Activated T-cell treated with anti-CD3 and anti-CD28 coated beads, Interleukin-2, amount 50 U/mL, for 24 hours (primary cell): ENCODE measurements around the gene TBC1D2B.
"Not testable (repeated sequence)": the region's sequence is repeated elsewhere in the genome, so short reads cannot be mapped to it uniquely, and the experiment has no call there.

Experiments
- DNase-seq: peaks from one replicate; pipeline ENCODE4 v3.0.0-alpha.2; 2020
- H3K27ac Mint-ChIP-seq: 2 replicates; pipeline ENCODE4 v1.8.0; 2020; ENCODE audit warnings: mild to moderate bottlenecking, mixed read lengths
- H3K27me3 Mint-ChIP-seq: 2 replicates; pipeline ENCODE4 v1.8.0; 2020; ENCODE audit warnings: mixed read lengths
- H3K36me3 Mint-ChIP-seq: 2 replicates; pipeline ENCODE4 v1.8.0; 2020; ENCODE audit warnings: low read depth, mixed read lengths
- H3K4me1 Mint-ChIP-seq: 2 replicates; pipeline ENCODE4 v1.8.0; 2020; ENCODE audit warnings: low read depth, mixed read lengths
- H3K4me3 Mint-ChIP-seq: 2 replicates; pipeline ENCODE4 v1.8.0; 2020; ENCODE audit warnings: mild to moderate bottlenecking, moderate library complexity, mixed read lengths
- H3K9me3 Mint-ChIP-seq: 2 replicates; pipeline ENCODE4 v1.8.0; 2020; ENCODE audit warnings: mixed read lengths

TBC1D2B gene

DNA sequence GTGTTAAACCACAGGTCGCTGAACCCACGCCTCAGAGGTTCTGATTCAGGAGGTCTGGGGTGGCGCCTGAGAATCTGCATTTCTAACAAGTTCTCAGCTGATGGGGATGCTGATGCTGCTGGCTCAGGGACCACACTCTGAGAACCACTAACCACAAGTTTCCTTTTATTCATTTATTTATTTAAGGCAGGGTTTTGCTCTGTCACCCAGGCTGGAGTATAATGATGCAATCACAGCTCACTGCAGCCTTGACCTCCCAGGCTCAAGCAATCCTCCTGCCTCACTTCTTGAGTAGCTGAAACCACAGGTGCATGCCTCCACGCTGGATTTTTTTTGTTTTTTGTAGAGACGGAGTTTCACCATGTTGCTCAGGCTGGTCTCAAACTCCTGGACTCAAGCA, 123.6 kb downstream of the TBC1D2B start:
- H3K36me3 Mint-ChIP-seq, H3K4me3 Mint-ChIP-seq, H3K9me3 Mint-ChIP-seq: not testable (repeated sequence)
- Mint-ChIP-seq H3K4me1 (peaks cover 12% of the 10 kb centered on the region), H3K27me3 (peaks cover 17% of the 10 kb centered on the region), H3K27ac (peak overlapping the region; percentile 79)
- DNase-seq: peak; percentile 51

DNA sequence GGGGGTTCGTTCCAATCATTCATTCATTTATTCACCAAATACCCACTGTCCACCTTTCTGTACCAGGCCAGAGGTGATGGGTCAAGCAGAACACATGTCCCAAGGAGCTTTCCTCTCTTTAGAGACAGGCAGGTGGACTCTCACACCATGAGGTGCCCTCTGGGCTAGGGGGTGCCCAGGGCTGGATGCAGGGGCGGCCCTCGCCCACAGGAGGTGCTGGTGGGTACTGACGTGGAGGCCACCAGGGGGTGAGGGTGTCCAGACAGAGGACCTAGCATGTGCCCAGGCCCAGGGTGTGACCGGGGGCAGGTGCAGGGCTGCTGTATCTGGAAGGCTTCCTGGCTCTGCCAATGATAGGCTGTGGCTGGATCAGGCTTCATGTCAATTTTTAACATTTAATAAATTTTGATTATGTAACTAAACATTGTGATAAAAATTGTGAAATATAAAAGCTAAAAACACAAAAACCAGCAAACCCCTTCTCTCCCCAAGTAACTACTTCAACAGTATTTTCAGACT, 124.5 kb downstream of the TBC1D2B start:
- not testable (repeated sequence) for H3K9me3 Mint-ChIP-seq, H3K27ac Mint-ChIP-seq, H3K36me3 Mint-ChIP-seq, DNase-seq, H3K4me3 Mint-ChIP-seq
- Mint-ChIP-seq H3K4me1 (peaks cover 12% of the 10 kb centered on the region), H3K27me3 (peaks cover 14% of the 10 kb centered on the region)

DNA sequence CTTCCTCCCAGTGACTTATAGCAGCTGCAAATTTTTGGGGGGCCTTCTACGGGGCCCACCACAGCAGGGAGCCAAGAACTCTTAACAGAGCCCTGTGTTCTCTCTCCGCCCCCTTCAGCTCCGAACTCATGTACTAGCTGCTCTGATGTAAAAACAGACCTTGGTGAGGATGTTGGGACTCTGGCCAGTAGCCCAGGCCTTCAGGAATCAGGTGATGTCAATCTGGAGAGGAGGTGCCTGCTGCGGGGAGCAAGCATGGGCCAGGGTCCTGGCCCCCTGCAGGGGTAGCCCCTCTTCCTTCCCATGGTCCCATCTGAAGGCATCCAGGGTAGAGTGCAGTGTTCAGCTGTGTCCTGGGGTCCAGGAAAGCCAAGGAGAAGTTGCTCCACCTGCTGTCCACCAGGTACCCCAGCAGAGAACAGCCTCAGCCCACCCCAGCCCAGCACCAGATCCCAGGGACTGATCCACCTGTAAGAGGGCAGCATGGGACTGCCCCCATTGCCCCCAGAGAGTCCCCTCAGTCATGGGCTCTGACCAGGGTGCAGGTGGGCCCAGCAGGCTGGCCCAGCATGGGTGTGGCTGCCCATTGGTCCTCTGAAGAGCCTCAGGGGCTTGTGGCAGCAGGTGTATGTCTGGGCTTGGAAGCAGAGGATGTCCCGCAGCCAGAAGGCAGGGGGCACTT, 126.3 kb downstream of the TBC1D2B start:
- H3K9me3 Mint-ChIP-seq, H3K27ac Mint-ChIP-seq, DNase-seq, H3K36me3 Mint-ChIP-seq, H3K4me3 Mint-ChIP-seq, H3K27me3 Mint-ChIP-seq: not testable (repeated sequence)
- H3K4me1 Mint-ChIP-seq: peaks cover 12% of the 10 kb centered on the region

DNA sequence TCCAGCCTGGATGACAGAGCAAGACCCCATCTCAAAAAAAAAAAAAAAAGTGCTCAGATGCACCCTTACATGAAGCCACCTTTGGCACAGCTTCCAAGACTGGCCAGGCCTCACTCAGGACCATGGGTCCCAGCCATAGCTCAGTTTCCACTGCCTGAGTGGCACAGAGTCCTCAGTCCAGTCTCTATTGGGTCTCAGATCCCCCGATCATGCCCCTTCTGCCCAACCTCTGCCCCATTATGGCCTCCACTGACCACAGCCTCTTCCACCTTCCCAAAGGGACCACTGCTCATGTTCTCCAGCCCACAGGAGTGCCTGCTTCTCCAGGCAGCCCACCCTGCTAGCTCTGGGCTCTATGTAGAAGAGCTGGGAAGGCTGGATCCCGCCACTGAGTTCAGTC, 127.0 kb downstream of the TBC1D2B start:
- H3K27me3 Mint-ChIP-seq, H3K27ac Mint-ChIP-seq, DNase-seq, H3K4me3 Mint-ChIP-seq, H3K9me3 Mint-ChIP-seq, H3K36me3 Mint-ChIP-seq: not testable (repeated sequence)
- peaks cover 12% of the 10 kb centered on the region for H3K4me1 Mint-ChIP-seq

DNA sequence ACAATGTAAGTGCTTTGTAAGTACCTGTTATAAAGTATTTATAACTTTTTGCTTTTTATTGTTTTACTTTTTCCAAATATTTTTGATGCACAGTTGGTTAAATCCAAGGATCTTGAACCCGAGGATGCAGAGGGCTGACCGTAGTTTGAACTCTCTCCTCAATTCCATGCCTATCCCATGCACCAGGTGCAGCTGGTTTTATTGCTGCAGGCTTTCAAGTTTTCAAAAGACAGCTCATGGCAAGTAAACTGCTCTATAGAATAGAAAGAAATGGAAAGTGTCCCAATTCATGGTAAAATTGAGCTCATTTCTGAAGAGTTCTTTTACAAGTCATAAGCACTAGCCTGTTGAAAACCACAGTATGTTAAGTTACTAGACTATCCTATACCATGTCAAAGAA, 131.9 kb downstream of the TBC1D2B start:
- Mint-ChIP-seq H3K4me3 (no peak overlapping the region), H3K27ac (no peak overlapping the region), H3K27me3 (peaks cover 20% of the 10 kb centered on the region), H3K9me3 (no peaks in the 10 kb centered on the region), H3K4me1 (peaks cover 13% of the 10 kb centered on the region), H3K36me3 (no peaks in the 10 kb centered on the region)
- no peak for DNase-seq
